Stimulated activated naive B cell treated with anti-CD40 and anti-IgM and Interleukin-4, amounts not matched to agents 10 μg/mL and 1 μg/mL and 100 μg/mL, for 72 hours (primary cell): ENCODE results near the gene TMEM218.

ENCODE experiments used
- ATAC-seq, 2 donors: fragments of 150-1000 bp; cut with Tn5 transposase; replicated peaks; 2 replicates each; pipeline ENCODE4 v1.10.0; 2021; ENCODE audit warnings: moderate library complexity in 1 of 2
- DNase-seq: peaks from one replicate; pipeline ENCODE4 v3.0.0; 2021
- H3K27ac Mint-ChIP-seq: one replicate; pipeline ENCODE4 v1.8.0; 2022; ENCODE audit warnings: mild to moderate bottlenecking, mixed read lengths
- H3K27me3 Mint-ChIP-seq, 2 donors: one replicate each; pipeline ENCODE4 v1.8.0; 2022; ENCODE audit warnings: mixed read lengths in 2 of 2
- H3K36me3 Mint-ChIP-seq, 2 donors: one replicate each; pipeline ENCODE4 v1.8.0; 2022; ENCODE audit warnings: mixed read lengths in 2 of 2, mild to moderate bottlenecking in 1 of 2
- H3K4me1 Mint-ChIP-seq, 2 donors: one replicate each; pipeline ENCODE4 v1.8.0; 2022; ENCODE audit warnings: mixed read lengths in 2 of 2, mild to moderate bottlenecking in 1 of 2
- H3K4me3 Mint-ChIP-seq, 2 donors: one replicate each; pipeline ENCODE4 v1.8.0; 2022; ENCODE audit warnings: mild to moderate bottlenecking in 2 of 2, mixed read lengths in 2 of 2, moderate library complexity in 1 of 2
- H3K9me3 Mint-ChIP-seq, 2 donors: one replicate each; pipeline ENCODE4 v1.8.0; 2022; ENCODE audit warnings: mixed read lengths in 2 of 2, mild to moderate bottlenecking in 1 of 2

Gene TMEM218

GRCh38 chr11:125055107-125055715 is 56.2 kb downstream of the TMEM218 start:
- H3K27ac Mint-ChIP-seq, result no peak overlapping the region
- H3K27me3 Mint-ChIP-seq, result no peaks in the 10 kb centered on the region
- no peak overlapping the region for H3K4me3 Mint-ChIP-seq
- no peaks in the 10 kb centered on the region for H3K36me3 Mint-ChIP-seq
- no peaks in the 10 kb centered on the region for H3K4me1 Mint-ChIP-seq
- ATAC-seq, result no peak
- no peak for DNase-seq
- no peaks in the 10 kb centered on the region for H3K9me3 Mint-ChIP-seq

- DNase-seq (no peak), ATAC-seq (no peak)
- Mint-ChIP-seq H3K9me3 (no peaks in the 10 kb centered on the region), H3K4me3 (no peak overlapping the region), H3K36me3 (no peaks in the 10 kb centered on the region), H3K27ac (no peak overlapping the region), H3K4me1 (no peaks in the 10 kb centered on the region), H3K27me3 (no peaks in the 10 kb centered on the region)
Measured at GRCh38 chr11:125053167-125053566, 58.3 kb downstream of the TMEM218 start.

- no peak for ATAC-seq
- H3K9me3 Mint-ChIP-seq, result no peaks in the 10 kb centered on the region
- H3K4me1 Mint-ChIP-seq, result no peaks in the 10 kb centered on the region
Measured at GRCh38 chr11:125052047-125052446, 59.4 kb downstream of the TMEM218 start.

GRCh38 chr11:125049164-125049792 is 62.1 kb downstream of the TMEM218 start:
- Mint-ChIP-seq H3K36me3 (no peaks in the 10 kb centered on the region), H3K27ac (no peak overlapping the region), H3K4me1 (no peaks in the 10 kb centered on the region), H3K27me3 (no peaks in the 10 kb centered on the region), H3K9me3 (peaks cover 0 to 3% of the 10 kb centered on the region in 2 donors), H3K4me3 (no peak overlapping the region)
- ATAC-seq (no peak), DNase-seq (no peak)

More at GRCh38 chr11:125052047-125052446, 59.4 kb downstream of the TMEM218 start:
- Mint-ChIP-seq H3K4me3 (no peak overlapping the region), H3K27ac (no peak overlapping the region), H3K36me3 (no peaks in the 10 kb centered on the region), H3K27me3 (no peaks in the 10 kb centered on the region)
- no peak for DNase-seq
